T-helper 2 cell treated with Interferon-gamma antibody and Interleukin-4, amounts not matched to agents 100 ng/mL and 5 ng/mL, for 36 hours (primary cell): ENCODE data around the gene TOMM6. TPM values are rescaled to one million over a fixed set of nuclear protein-coding genes. Genes with fewer than 3 reads are reported as not detected.
"Not testable (repeated sequence)": the region's sequence is repeated elsewhere in the genome, so short reads cannot be mapped to it uniquely, and the experiment has no call there.

ENCODE experiments used
- intact Hi-C: fragments of 100-400 bp; cut with micrococcal nuclease; formaldehyde crosslinking; loops from one replicate; pipeline ENCODE4 v1.15.1; 2023
- total RNA-seq: library from RNA; stranded (reverse); gene quantifications from 2 replicates; pipeline ENCODE4 v1.2.3, GENCODE V29; 2022

Gene TOMM6
- total RNA-seq, 1 donor from 2014 or later, result 209 TPM

- intact Hi-C loops, result no loop called here
Observed at GRCh38 chr6:41759905-41760579, 27.5 kb upstream of the TOMM6 start.

- intact Hi-C loops, result no loop called here
Observed at GRCh38 chr6:41763470-41763869, 24.0 kb upstream of the TOMM6 start.

- intact Hi-C loops, result not testable (repeated sequence)
Observed at GRCh38 chr6:41766043-41766664, 21.3 kb upstream of the TOMM6 start.

DNA sequence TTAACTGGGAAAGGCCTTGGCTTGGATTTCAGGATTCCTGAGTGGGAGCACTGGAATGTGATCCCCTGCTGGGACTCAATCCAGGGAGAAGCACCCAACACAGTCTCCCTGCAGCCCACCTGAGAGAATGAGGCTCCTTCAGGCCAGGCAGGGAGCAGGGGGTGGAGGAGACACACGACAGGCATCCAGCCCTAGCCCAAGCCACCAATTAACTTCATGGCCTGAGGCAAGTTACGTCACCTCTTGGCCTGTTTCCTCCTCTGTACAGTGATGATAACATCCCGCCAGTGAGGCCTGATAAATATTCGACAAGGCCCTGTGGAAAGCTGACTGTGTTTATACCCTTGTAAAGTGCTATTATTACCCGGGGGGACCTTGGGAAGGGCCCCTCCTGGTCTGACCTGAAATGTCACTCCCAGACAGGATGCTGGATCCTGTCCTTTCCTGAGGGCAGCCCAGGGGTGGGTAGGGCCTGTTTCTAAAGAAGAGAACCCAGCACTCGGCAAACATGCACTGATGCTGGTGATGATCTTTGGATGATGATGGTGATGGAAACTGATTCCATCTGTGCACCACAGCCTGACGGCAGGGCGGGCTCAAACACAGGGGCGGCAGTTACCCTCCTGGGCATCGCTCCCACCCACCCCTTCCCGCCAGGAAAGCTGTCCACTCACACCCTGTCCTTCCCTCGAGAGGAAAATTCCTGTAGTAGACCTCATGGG is 20.2 kb upstream of the TOMM6 start:
- intact Hi-C loops, result no loop called here

DNA sequence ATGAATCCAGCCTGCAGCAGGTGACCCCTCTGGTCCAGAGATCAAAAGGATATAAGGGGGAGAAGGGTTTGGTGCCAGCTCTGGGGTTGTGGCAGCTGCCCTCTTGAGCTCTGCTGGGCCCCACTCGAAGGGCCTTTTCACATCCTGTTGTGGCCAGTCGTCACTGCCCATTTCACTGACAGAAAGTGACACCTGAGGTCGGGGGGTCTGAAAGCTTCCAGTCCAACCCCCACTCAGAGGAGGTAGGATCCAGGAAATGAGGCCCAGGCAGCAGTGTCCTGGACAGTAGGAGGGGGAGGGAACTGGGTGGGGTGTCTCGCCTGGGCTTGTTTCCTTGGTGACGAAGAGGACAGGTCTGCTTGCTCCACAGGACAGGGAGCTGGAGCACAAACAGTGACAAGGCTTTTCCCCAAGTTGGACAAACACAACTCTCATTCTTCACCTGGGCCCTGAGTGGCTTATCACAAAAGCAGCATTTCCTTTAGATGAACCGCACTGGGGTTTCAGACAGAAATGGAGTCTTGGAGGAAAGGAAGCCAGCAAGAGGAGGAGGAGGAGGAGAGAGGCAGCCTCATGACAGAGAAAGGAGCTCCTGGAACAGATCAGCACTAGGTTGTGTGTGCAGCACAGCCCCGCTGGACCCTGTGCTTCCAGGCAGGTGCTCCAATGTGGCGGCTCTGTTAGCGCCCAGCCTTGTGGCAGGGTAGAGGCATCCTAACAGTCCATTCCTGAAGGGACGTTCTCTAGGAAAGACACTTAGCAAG is 18.8 kb upstream of the TOMM6 start:
- intact Hi-C loops, result no loop called here

- intact Hi-C loops, result no loop called here
Observed at GRCh38 chr6:41769376-41769775, 18.1 kb upstream of the TOMM6 start.

GRCh38 chr6:41770381-41771057 is 17.0 kb upstream of the TOMM6 start:
- intact Hi-C loops, result no loop called here

GRCh38 chr6:41771058-41771983 is 16.2 kb upstream of the TOMM6 start:
- intact Hi-C loops, result no loop called here

GRCh38 chr6:41774841-41775240 is 12.7 kb upstream of the TOMM6 start:
- intact Hi-C loops, result no loop called here

- intact Hi-C loops, result no loop called here
Observed at GRCh38 chr6:41775293-41775882, 12.1 kb upstream of the TOMM6 start.

GRCh38 chr6:41777551-41778285 is 9.8 kb upstream of the TOMM6 start:
- intact Hi-C loops, result loop anchor here (2.0 kb wide), 1 partner anchor 95 kb away; no protein-coding TSS in a partner anchor

GRCh38 chr6:41778895-41779294 is 8.6 kb upstream of the TOMM6 start:
- intact Hi-C loops, result loop anchor here (1.0 kb wide), 2 partner anchors 8 to 387 kb away; partner anchors contain the start of gene TOMM6

- intact Hi-C loops, result loop anchor here (1.0 kb wide), 2 partner anchors 8 to 387 kb away; partner anchors contain the start of gene TOMM6
Observed at GRCh38 chr6:41779336-41779735, 8.2 kb upstream of the TOMM6 start.

- intact Hi-C loops, result loop anchor here (1.0 kb wide), 7 partner anchors 7 to 437 kb away; partner anchors contain the start of genes MRPS10, TAF8, TFEB and TOMM6
Observed at GRCh38 chr6:41779788-41780550, 7.5 kb upstream of the TOMM6 start, which contains the start of gene FRS3. FRS3 (minus strand) TSS chr6:41779900; CDS start chr6:41776987, 2,913 bp downstream.

- intact Hi-C loops, result loop anchor here (1.0 kb wide), 5 partner anchors 45 to 437 kb away; partner anchors contain the start of genes MRPS10, TAF8 and TFEB
Observed at GRCh38 chr6:41780551-41781365, 6.7 kb upstream of the TOMM6 start, which contains the start of gene PRICKLE4. PRICKLE4 (plus strand) TSS chr6:41780782; CDS start chr6:41783474, 2,692 bp downstream.

GRCh38 chr6:41781366-41781730 is 6.1 kb upstream of the TOMM6 start:
- intact Hi-C loops, result no loop called here
